B cell (primary cell): Measurements from ENCODE around the gene AKT3. TPM values are rescaled to one million over a fixed set of nuclear protein-coding genes. Genes with fewer than 3 reads are reported as not detected.

ENCODE experiments used
- ATAC-seq: fragments of 200-7000 bp; cut with Tn5 transposase; one replicate; pipeline ENCODE4 v1.10.0; 2021; ENCODE audit warnings: low read depth, mild to moderate bottlenecking, moderate number of reproducible peaks, moderate library complexity
- CTCF ChIA-PET: fragments of 350-600 bp; sonication (Branson Sonifier 250); formaldehyde crosslinking; loops from one replicate; lab custom pipeline; 2021; ENCODE audit warnings: antibody characterized with exemption, inconsistent platforms; lab: Charles Lee
- POLR2A ChIA-PET: fragments of 350-600 bp; sonication (Branson Sonifier 250); formaldehyde crosslinking; loops from one replicate; lab custom pipeline; 2021; ENCODE audit warnings: antibody characterized with exemption; lab: Charles Lee
- DNase-seq: peaks from one replicate; pipeline ENCODE4 v3.0.0; 2013
- H2AFZ ChIP-seq: 2 replicates; pipeline ENCODE4 v1.6.1; 2012; ENCODE audit warnings: mild to moderate bottlenecking, low read depth, low read length; ENCODE audit not compliant: insufficient read depth, poor library complexity, severe bottlenecking
- H3K27ac ChIP-seq, 2 donors: 1 replicate in 1 of 2; 2 replicates in 1 of 2; pipeline ENCODE4 v1.5.1; 2012 to 2013; ENCODE audit warnings: low read length in 2 of 2, mild to moderate bottlenecking in 2 of 2, moderate library complexity in 1 of 2
- H3K27me3 ChIP-seq, 4 experiments: fragments of 200-600 bp in 1 of 4; sonication (generic) in 1 of 4; replicated peaks in 1 of 4; 1 replicate in 2 of 4; 2 replicates in 2 of 4; pipeline versions ENCODE4 v1.6.1 to v1.7.0; 2013 to 2016; ENCODE audit warnings: low read length in 3 of 4, mild to moderate bottlenecking in 2 of 4, mixed read lengths in 1 of 4, moderate library complexity in 1 of 4; ENCODE audit not compliant: insufficient read depth in 4 of 4, control insufficient read depth in 3 of 4; ENCODE audit errors: control extremely low read depth in 1 of 4
- H3K36me3 ChIP-seq, 2 experiments: replicated peaks in 1 of 2; 1 replicate in 1 of 2; 2 replicates in 1 of 2; pipeline versions ENCODE4 v1.6.1 to v1.7.1; 2013; ENCODE audit warnings: low read length in 1 of 2; ENCODE audit not compliant: insufficient read depth in 2 of 2, control insufficient read depth in 1 of 2; ENCODE audit errors: control extremely low read depth in 1 of 2, extremely low read depth in 1 of 2
- H3K4me1 ChIP-seq, 2 donors: fragments of 200-600 bp in 1 of 2; sonication (generic) in 1 of 2; 1 replicate in 1 of 2; 2 replicates in 1 of 2; pipeline versions ENCODE4 v1.5.1 to v1.6.1; 2013 to 2017; ENCODE audit warnings: low read length in 2 of 2; ENCODE audit not compliant: control insufficient read depth in 2 of 2, insufficient read depth in 2 of 2
- H3K4me2 ChIP-seq: replicated peaks from 2 replicates; pipeline ENCODE3; 2012; ENCODE audit warnings: mild to moderate bottlenecking, low read depth, low read length; ENCODE audit not compliant: poor library complexity, severe bottlenecking
- H3K4me3 ChIP-seq, 5 experiments: fragments of 200-600 bp in 1 of 5; sonication (generic) in 1 of 5; 1 replicate in 3 of 5; 2 replicates in 2 of 5; pipeline versions ENCODE4 v1.5.1 to v1.7.0; 2011 to 2016; ENCODE audit warnings: low read length in 4 of 5, mild to moderate bottlenecking in 4 of 5, low read depth in 2 of 5, control low read depth in 1 of 5, moderate library complexity in 1 of 5; ENCODE audit not compliant: insufficient read depth in 1 of 5; ENCODE audit errors: control extremely low read depth in 1 of 5, extremely low read depth in 1 of 5
- H3K79me2 ChIP-seq: fragments of 200-600 bp; sonication (generic); one replicate; pipeline ENCODE4 v1.6.0; 2016; ENCODE audit warnings: low read length; ENCODE audit not compliant: control insufficient read depth, insufficient read depth
- H3K9ac ChIP-seq: fragments of 200-600 bp; sonication (generic); 2 replicates; pipeline ENCODE4 v1.6.1; 2017; ENCODE audit warnings: mild to moderate bottlenecking, low read length, moderate library complexity
- H3K9me3 ChIP-seq, 3 donors: one replicate each; pipeline versions ENCODE4 v1.6.1 to v1.7.1; 2013; ENCODE audit warnings: low read length in 2 of 3; ENCODE audit not compliant: control insufficient read depth in 2 of 3, insufficient read depth in 1 of 3; ENCODE audit errors: control extremely low read depth in 1 of 3
- H4K20me1 ChIP-seq: 2 replicates; pipeline ENCODE4 v1.6.0; 2012; ENCODE audit warnings: mild to moderate bottlenecking, low read length; ENCODE audit not compliant: insufficient read depth, control insufficient read depth, poor library complexity, severe bottlenecking
- H3K27ac Mint-ChIP-seq: one replicate; pipeline ENCODE4 v1.8.0; 2021; ENCODE audit warnings: mixed read lengths
- H3K27me3 Mint-ChIP-seq: one replicate; pipeline ENCODE4 v1.8.0; 2021; ENCODE audit warnings: mixed read lengths
- H3K4me1 Mint-ChIP-seq: one replicate; pipeline ENCODE4 v1.8.0; 2021; ENCODE audit warnings: mixed read lengths
- H3K4me3 Mint-ChIP-seq: one replicate; pipeline ENCODE4 v1.8.0; 2021; ENCODE audit warnings: mixed read lengths
- H3K9me3 Mint-ChIP-seq: one replicate; pipeline ENCODE4 v1.8.0; 2022; ENCODE audit warnings: mixed read lengths; ENCODE audit not compliant: insufficient read depth
- WGBS: methylation state at CpG from one replicate; pipeline ENCODE4 v1.1.5; 2013; ENCODE audit warnings: missing lambda C conversion rate; ENCODE audit not compliant: insufficient coverage; 5-methylcytosine and 5-hydroxymethylcytosine counted together
- intact Hi-C: fragments of 100-400 bp; cut with micrococcal nuclease; formaldehyde crosslinking; loops from one replicate; pipeline ENCODE4 v1.10.0; 2022
- polyA plus RNA-seq: library from polyadenylated mRNA; depleted of rRNA; stranded (reverse); fragments of >200 nt; gene quantifications from 2 replicates; pipeline ENCODE4 v1.2.3, GENCODE V29; 2012
- total RNA-seq, 2 donors: library from RNA; stranded (reverse); fragments of 120-200 nt in 1 of 2; gene quantifications; 1 replicate in 1 of 2; 2 replicates in 1 of 2; pipeline versions ENCODE4 v1.2.3 to v1.2.4, GENCODE V29; 2013 to 2022
- TF ChIP-seq, protein P1 (sequence below): fragments of 200-600 bp; IDR thresholded peaks from one replicate; pipeline ENCODE4 v1.8.0; 2022; ENCODE audit warnings: antibody characterized with exemption, mild to moderate bottlenecking

Gene AKT3
- total and polyA plus RNA-seq, 2 donors (not counting 1 experiment from before 2014, with no cell fraction given): 4.4 to 148 TPM

GRCh38 chr1:243473227-243474135 lies 376.6 kb downstream of the AKT3 start:
- Mint-ChIP-seq H3K9me3 (no peaks in the 10 kb centered on the region), H3K27me3 (no peaks in the 10 kb centered on the region), H3K4me3 (peak overlapping the region; percentile 78), H3K4me1 (peaks cover 30% of the 10 kb centered on the region), H3K27ac (no peak overlapping the region)
- Histone ChIP-seq H3K27ac (no peak overlapping the region), H3K79me2 (no peaks in the 10 kb centered on the region), H3K4me1 (peaks cover 14 to 18% of the 10 kb centered on the region in 2 donors), H3K4me2 (peak overlapping the region; percentile 62), H2AFZ (peak overlapping the region; percentile 30), H4K20me1 (no peaks in the 10 kb centered on the region), H3K9ac (peak overlapping the region; percentile 62), H3K36me3 (peaks cover 0 to 4% of the 10 kb centered on the region in 2 experiments), H3K27me3 (no peaks in the 10 kb centered on the region), H3K9me3 (no peaks in the 10 kb centered on the region), H3K4me3 (peak overlapping the region in 4 of 5 experiments; percentile 17 to 53 (median 40))
- intact Hi-C loops: no loop called here
- ATAC-seq (no peak), DNase-seq (no peak)
- CTCF ChIA-PET: no interaction called here
- WGBS: 31% methylated on average over 7 of the region's 12 CpGs
- TF ChIP-seq, protein P1, sequence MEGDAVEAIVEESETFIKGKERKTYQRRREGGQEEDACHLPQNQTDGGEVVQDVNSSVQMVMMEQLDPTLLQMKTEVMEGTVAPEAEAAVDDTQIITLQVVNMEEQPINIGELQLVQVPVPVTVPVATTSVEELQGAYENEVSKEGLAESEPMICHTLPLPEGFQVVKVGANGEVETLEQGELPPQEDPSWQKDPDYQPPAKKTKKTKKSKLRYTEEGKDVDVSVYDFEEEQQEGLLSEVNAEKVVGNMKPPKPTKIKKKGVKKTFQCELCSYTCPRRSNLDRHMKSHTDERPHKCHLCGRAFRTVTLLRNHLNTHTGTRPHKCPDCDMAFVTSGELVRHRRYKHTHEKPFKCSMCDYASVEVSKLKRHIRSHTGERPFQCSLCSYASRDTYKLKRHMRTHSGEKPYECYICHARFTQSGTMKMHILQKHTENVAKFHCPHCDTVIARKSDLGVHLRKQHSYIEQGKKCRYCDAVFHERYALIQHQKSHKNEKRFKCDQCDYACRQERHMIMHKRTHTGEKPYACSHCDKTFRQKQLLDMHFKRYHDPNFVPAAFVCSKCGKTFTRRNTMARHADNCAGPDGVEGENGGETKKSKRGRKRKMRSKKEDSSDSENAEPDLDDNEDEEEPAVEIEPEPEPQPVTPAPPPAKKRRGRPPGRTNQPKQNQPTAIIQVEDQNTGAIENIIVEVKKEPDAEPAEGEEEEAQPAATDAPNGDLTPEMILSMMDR: no peak
- POLR2A ChIA-PET: interaction anchor here (0.6 kb wide), 1 partner anchor 35 kb away, joined by 4 read pairs; no protein-coding TSS in a partner anchor
